Glomerular visceral epithelial cell (primary cell): Measurements from ENCODE around the gene CCNYL1.
A peak's percentile ranks its signal among the peaks of the same experiment; 100 is the strongest.
"Not testable (repeated sequence)": the region's sequence is repeated elsewhere in the genome, so short reads cannot be mapped to it uniquely, and the experiment has no call there.

Source experiments
- DNase-seq: peaks from one replicate; pipeline ENCODE4 v3.0.0-alpha.2; 2016; ENCODE audit errors: extremely low spot score

The CCNYL1 gene

GRCh38 chr2:207710814-207711740 lies at the start of gene CCNYL1:
Gene CCNYL1 (plus strand): TSS chr2:207711640. CDS start chr2:207711897, 257 bp downstream.
- DNase-seq, result peak; percentile 100

DNA sequence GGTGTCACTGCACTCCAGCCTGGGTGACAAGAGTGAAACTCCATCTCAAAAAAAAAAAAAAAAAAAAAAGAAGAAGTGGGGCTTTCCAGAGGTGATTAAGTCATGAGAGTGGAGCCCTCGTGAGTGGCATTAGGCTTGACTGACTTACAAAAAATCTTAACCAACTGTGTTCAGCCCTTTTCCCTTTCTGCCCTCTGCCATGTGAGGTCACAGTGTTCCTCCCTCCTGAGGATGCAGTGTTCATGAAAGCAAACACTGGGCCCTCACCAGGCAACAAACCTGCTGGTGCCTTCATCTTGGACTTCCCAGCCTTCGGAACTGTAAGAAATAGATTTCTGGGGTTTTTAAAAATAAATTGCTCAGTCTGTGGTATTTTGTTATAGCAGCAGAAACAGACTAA lies 49.2 kb upstream of the CCNYL1 start:
- DNase-seq, result peak; percentile 8

- no peak for DNase-seq
Observed at GRCh38 chr2:207663870-207664545, 47.4 kb upstream of the CCNYL1 start.

GRCh38 chr2:207670887-207671286 lies 40.6 kb upstream of the CCNYL1 start:
- DNase-seq, result no peak

- DNase-seq, result no peak
Observed at GRCh38 chr2:207673431-207673830, 38.0 kb upstream of the CCNYL1 start.

DNA sequence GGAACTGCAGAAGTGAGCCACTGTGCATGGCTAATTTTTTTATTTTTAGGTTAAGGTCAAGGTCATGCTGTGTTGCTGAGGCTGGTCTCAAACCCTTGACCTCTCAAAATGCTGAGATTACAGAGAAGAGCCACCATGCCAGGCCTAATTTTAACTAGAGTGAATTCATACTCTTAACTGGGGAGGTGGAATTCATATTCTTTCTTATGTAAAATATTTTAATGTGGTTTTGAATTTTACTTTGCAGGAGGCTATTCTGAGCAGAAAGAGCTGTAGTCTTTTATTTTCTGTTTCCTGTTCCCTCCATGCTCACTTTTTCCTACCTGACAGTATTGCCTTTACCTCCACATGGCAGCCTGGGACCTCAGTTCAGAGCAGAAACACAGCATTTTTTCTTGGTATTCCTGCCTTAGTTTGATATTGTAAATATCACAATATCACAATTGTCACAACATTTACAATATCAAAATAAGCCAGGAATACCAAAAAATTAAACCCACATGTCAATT lies 37.1 kb upstream of the CCNYL1 start:
- no peak for DNase-seq

DNA sequence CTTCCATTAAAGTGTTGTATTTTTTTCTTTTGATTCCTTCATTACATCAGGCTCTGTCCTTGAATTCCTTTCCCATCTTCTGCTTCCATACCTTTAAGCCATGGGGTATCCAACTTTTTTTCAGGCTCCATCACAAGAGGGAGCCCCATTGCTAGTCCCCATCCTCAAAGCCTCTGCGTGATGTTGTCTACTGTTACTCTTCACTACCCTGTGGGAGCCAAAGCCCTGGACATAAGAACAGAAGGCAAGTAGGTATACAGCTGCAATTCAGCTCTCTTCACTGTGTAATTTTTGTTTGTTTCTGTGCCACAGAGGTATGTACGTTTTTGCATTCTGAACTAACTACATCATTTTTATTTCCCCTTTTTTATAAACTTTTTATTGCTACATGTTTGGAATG lies 36.6 kb upstream of the CCNYL1 start:
- no peak for DNase-seq

DNA sequence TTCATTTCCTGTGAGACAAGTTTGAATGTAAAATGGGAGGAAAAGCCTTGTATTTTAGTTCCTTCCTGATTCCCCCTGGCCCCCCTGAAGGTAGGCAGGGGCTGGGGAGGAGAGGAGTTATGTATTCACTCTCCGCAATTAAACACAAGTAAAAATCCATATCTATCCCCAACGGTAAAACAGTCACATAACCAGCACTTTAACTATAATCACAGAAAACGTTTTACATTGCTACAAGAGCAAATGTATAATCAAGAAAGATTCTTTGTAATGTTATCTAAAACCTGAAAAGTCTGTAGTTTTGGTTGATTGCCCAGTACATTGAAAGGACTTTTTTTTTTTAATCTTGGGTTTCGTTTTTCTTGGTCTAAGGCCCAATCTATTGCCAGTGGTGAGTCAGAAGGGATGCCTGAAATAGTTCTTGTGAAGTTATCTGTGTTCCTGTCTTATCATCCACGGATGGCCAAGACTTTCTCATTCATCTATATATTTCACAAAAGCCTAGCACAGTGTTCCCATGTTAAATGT lies 34.5 kb upstream of the CCNYL1 start:
- peak; percentile 77 for DNase-seq

GRCh38 chr2:207681431-207681830 lies 30.0 kb upstream of the CCNYL1 start:
- DNase-seq, result no peak

DNA sequence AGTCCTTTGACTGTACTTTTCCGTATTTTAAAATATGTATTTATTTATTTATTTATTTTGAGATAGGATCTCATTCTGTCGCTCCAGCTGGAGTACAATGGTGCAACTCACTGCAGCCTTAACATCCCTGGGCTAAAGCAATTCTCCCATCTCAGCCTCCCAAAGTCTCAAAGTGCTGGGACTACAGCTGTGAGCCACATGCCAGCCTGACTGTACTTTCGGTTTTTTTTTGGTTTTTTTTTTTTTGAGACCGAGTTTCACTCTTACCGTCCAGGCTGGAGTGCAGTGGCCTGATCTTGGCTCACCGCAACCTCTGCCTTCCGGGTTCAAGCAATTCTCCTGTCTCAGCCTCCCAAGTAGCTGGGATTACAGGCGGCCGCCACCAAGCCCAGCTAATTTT lies 28.9 kb upstream of the CCNYL1 start:
- no peak for DNase-seq

GRCh38 chr2:207683438-207683837 lies 28.0 kb upstream of the CCNYL1 start:
- DNase-seq, result peak; percentile 42

GRCh38 chr2:207683879-207684627 lies 27.4 kb upstream of the CCNYL1 start:
- peak; percentile 68 for DNase-seq

- DNase-seq, result no peak
Observed at GRCh38 chr2:207686812-207687211, 24.6 kb upstream of the CCNYL1 start.

DNA sequence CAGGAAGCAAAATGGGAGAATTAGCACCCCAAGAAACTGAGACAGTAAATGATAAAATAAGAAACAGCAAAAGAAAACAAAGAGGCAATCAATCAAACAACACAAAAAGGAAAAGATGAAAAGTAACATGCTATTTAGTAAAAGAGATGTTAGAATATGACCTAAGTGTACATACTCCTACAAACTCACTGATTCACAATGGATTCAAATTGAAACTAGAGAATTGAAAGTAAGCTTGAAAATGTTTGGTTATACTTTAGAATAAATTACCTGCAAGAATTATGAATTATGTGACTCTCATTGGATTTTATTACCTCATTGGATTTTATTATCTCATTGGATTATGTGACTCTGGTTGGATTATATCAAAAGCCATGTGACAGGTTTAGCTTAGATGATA lies 22.8 kb upstream of the CCNYL1 start:
- DNase-seq, result no peak

GRCh38 chr2:207690845-207691461 lies 20.5 kb upstream of the CCNYL1 start:
- not testable (repeated sequence) for DNase-seq

- peak; percentile 30 for DNase-seq
Observed at GRCh38 chr2:207692206-207693065, 19.0 kb upstream of the CCNYL1 start.

- no peak for DNase-seq
Observed at GRCh38 chr2:207693641-207694249, 17.7 kb upstream of the CCNYL1 start.

DNA sequence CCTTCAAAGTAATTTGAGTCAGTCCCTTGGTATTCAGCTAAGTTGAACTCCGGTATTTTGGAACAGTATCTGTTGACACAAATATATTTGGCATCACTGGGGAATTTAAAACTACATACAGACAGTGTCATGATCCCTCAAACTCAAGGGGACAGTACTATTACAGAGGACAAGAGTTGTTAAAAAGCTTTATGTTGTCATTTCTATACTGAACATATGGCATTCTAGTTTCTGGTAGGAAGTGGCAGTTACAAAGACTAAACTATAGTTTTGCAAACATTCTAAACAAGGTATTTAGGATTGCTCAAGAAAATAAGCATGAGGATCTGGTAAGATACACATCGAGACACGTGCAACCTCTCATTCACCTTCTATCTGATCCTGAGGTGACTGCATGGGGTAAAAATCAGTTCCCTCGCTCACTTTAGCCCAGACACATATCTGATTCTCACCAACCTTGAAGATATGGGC lies 16.6 kb upstream of the CCNYL1 start:
- no peak for DNase-seq

DNA sequence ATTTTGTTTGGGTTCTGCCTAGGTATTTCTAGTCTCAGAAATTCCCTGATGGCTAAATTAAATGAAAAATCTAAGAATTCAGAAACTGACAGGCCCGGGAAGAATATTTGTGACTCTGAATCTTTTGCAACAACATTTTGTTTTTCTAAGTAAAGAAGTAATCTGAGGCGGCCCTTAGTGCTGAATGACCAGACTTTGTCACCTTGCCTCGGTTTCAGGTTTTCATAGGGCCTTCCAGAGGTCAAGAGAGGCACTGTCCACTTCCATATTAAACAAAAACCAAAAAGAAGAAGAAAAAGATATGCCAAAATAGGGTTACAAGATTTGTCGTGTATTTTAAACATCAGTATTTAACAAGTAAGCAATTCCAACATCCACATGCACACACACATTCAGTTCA lies 16.1 kb upstream of the CCNYL1 start:
- no peak for DNase-seq

DNA sequence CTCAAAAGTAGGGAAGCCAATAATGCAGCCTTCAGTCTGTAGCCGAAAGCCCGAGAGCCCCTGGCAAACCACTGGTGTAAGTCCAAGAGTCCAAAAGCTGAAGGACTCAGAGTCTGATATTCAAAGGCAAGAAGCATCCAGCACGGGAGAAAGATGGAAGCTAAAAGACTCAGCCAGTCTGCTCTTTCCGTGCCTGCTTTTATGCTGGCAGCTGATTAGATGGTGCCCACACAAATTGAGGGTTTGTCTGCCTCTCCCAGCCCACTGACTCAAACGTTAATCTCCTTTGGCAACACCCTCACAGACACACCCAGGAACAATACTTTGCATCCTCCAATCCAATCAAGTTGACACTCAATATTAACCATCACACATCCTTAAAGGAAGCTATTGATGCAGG lies 14.5 kb upstream of the CCNYL1 start:
- not testable (repeated sequence) for DNase-seq
